Endothelial cell of umbilical vein (primary cell): ENCODE results near the gene ATP11B. TPM values are rescaled to one million over a fixed set of nuclear protein-coding genes. Genes with fewer than 3 reads are reported as not detected.

ENCODE experiments used
- BruUV-seq: library from RNA; stranded (reverse); fragments of 400-500 nt; replicated peaks from 2 replicates; lab custom pipeline; 2021; lab: Mats Ljungman, UMichigan
- CTCF ChIA-PET: fragments of 300-600, 350-600 bp; sonication (Branson Sonifier 250); formaldehyde crosslinking; loops from one replicate; lab custom pipeline; 2021; ENCODE audit warnings: antibody characterized with exemption, inconsistent platforms; lab: Charles Lee
- POLR2A ChIA-PET: fragments of 300-600, 350-600 bp; sonication (Branson Sonifier 250); formaldehyde crosslinking; loops from one replicate; lab custom pipeline; 2021; ENCODE audit warnings: antibody characterized with exemption, inconsistent platforms; lab: Charles Lee
- DNase-seq: peaks from one replicate; pipeline ENCODE4 v3.0.0-alpha.2; 2011; ENCODE audit warnings: low read depth, low spot score
- FAIRE-seq: peaks from 2 replicates; lab custom pipeline; 2011; peaks lifted over from hg19 to GRCh38; lab: Jason Lieb, UNC
- H2AFZ ChIP-seq: 2 replicates; pipeline ENCODE4 v1.6.0; 2012; ENCODE audit warnings: low read depth, low read length, control low read depth, inconsistent platforms
- H3K27ac ChIP-seq: 2 replicates; pipeline ENCODE4 v1.5.1; 2011; ENCODE audit warnings: low read depth, mild to moderate bottlenecking, control low read depth, low read length, moderate library complexity; ENCODE audit not compliant: insufficient read depth
- H3K27me3 ChIP-seq, 2 experiments: 2 replicates each; pipeline versions ENCODE4 v1.6.0 to v1.6.1; 2011; ENCODE audit warnings: low read length in 2 of 2, mixed read lengths in 1 of 2; ENCODE audit not compliant: control insufficient read depth in 2 of 2, insufficient read depth in 2 of 2
- H3K36me3 ChIP-seq, 2 experiments: 2 replicates in 1 of 2; 3 replicates in 1 of 2; pipeline ENCODE4 v1.5.1; 2011; ENCODE audit warnings: low read length in 2 of 2, mild to moderate bottlenecking in 1 of 2, moderate library complexity in 1 of 2; ENCODE audit not compliant: control insufficient read depth in 2 of 2, insufficient read depth in 2 of 2; ENCODE audit errors: extremely low read depth in 1 of 2
- H3K4me1 ChIP-seq: 3 replicates; pipeline ENCODE4 v1.5.1; 2011; ENCODE audit warnings: mild to moderate bottlenecking, low read length; ENCODE audit not compliant: control insufficient read depth, insufficient read depth; ENCODE audit errors: extremely low read depth
- H3K4me2 ChIP-seq: 2 replicates; pipeline ENCODE4 v1.6.1; 2011; ENCODE audit warnings: low read length, control low read depth, mixed read lengths; ENCODE audit not compliant: insufficient read depth
- H3K4me3 ChIP-seq, 3 experiments: fragments of 200-600 bp in 1 of 3; sonication (generic), shearing (Covaris generic) in 1 of 3; replicated peaks in 1 of 3; 2 replicates each; pipeline ENCODE4 v1.5.1; 2011 to 2016; ENCODE audit warnings: control low read depth in 3 of 3, low read length in 3 of 3, mild to moderate bottlenecking in 2 of 3, inconsistent platforms in 1 of 3, low read depth in 1 of 3, moderate library complexity in 1 of 3; ENCODE audit not compliant: insufficient read depth in 1 of 3
- H3K79me2 ChIP-seq: 2 replicates; pipeline ENCODE4 v1.6.0; 2012; ENCODE audit warnings: low read length, inconsistent platforms; ENCODE audit not compliant: control insufficient read depth, insufficient read depth
- H3K9ac ChIP-seq: replicated peaks from 2 replicates; pipeline ENCODE3; 2011; ENCODE audit warnings: low read length, control low read depth; ENCODE audit not compliant: insufficient read depth; ENCODE audit errors: extremely low read depth
- H3K9me1 ChIP-seq: replicated peaks from 3 replicates; pipeline ENCODE4 v1.6.0; 2011; ENCODE audit warnings: mild to moderate bottlenecking, low read length; ENCODE audit not compliant: control insufficient read depth, insufficient read depth; ENCODE audit errors: extremely low read depth
- H3K9me3 ChIP-seq: replicated peaks from 2 replicates; pipeline ENCODE4 v1.5.1; 2012; ENCODE audit warnings: low read length, inconsistent platforms; ENCODE audit not compliant: control insufficient read depth, insufficient read depth
- H4K20me1 ChIP-seq: replicated peaks from 2 replicates; pipeline ENCODE3; 2011; ENCODE audit warnings: mild to moderate bottlenecking, low read length; ENCODE audit not compliant: control insufficient read depth, insufficient read depth; ENCODE audit errors: extremely low read depth
- EZH2 ChIP-seq: IDR thresholded peaks from 2 replicates; pipeline ENCODE4 v1.6.1; 2012; ENCODE audit warnings: borderline replicate concordance, low read depth, mild to moderate bottlenecking, moderate library complexity, low read length, inconsistent platforms; ENCODE audit not compliant: severe bottlenecking
- FOS ChIP-seq: IDR thresholded peaks from 2 replicates; pipeline ENCODE4 v1.6.1; 2011; ENCODE audit warnings: mild to moderate bottlenecking, low read length, moderate library complexity, borderline replicate concordance; ENCODE audit not compliant: insufficient read depth
- GATA2 ChIP-seq: IDR thresholded peaks from 2 replicates; pipeline ENCODE4 v1.7.0; 2011; ENCODE audit warnings: low read depth, mild to moderate bottlenecking, moderate library complexity, mixed read lengths, low read length; ENCODE audit not compliant: insufficient read length, insufficient read depth
- JUN ChIP-seq: IDR thresholded peaks from 2 replicates; pipeline ENCODE4 v1.6.1; 2011; ENCODE audit warnings: borderline replicate concordance, low read depth; ENCODE audit not compliant: insufficient read length, insufficient read depth
- MAX ChIP-seq: IDR thresholded peaks from 2 replicates; pipeline ENCODE4 v1.6.1; 2011; ENCODE audit not compliant: insufficient read depth, insufficient read length
- MYC ChIP-seq: IDR thresholded peaks from one replicate; pipeline ENCODE4 v1.6.1; 2011; ENCODE audit warnings: mild to moderate bottlenecking, low read depth, low read length
- POLR2A ChIP-seq: IDR thresholded peaks from 2 replicates; pipeline ENCODE4 v1.6.1; 2012; ENCODE audit warnings: low read depth, mild to moderate bottlenecking, control low read depth, low read length
- POLR2AphosphoS5 ChIP-seq: IDR thresholded peaks from 2 replicates; pipeline ENCODE4 v1.6.1; 2012; ENCODE audit warnings: low read depth, mild to moderate bottlenecking, control low read depth, low read length, moderate library complexity; ENCODE audit not compliant: insufficient read depth
- dilution Hi-C: fragments of 300-500 bp; cut with MboI; formaldehyde crosslinking; loops from one replicate; pipeline ENCODE4 v1.15.0; 2019; ENCODE audit warnings: low sequenced_read_pairs; ENCODE audit not compliant: extremely low pct_ligation_motif_present
- intact Hi-C: fragments of 100-400 bp; cut with micrococcal nuclease; formaldehyde crosslinking; loops from one replicate; pipeline ENCODE4 v1.10.0; 2022
- polyA plus RNA-seq, 4 experiments: library from polyadenylated mRNA; depleted of rRNA in 3 of 4; stranded (reverse) in 3 of 4; unstranded in 1 of 4; fragments of >200 nt; gene quantifications; 2 replicates each; pipeline versions ENCODE4 v1.2.1 to v1.2.3, GENCODE V29; 2011 to 2012; ENCODE audit warnings: missing spikeins in 1 of 4
- total RNA-seq: library from RNA; stranded (reverse); gene quantifications from 2 replicates; pipeline ENCODE4 v1.2.3, GENCODE V29; 2021
- TF ChIP-seq, protein P1 (sequence below), 2 donors: IDR thresholded peaks; 1 replicate in 1 of 2; 2 replicates in 1 of 2; pipeline ENCODE4 v1.5.1; 2011; ENCODE audit warnings: low read length in 2 of 2, mild to moderate bottlenecking in 2 of 2, moderate library complexity in 2 of 2, control low read depth in 1 of 2, inconsistent platforms in 1 of 2, low read depth in 1 of 2; ENCODE audit not compliant: insufficient read depth in 1 of 2; ENCODE audit errors: extremely low read depth in 1 of 2

ATP11B gene
- total and polyA plus RNA-seq, 2 donors (not counting 3 experiments of a cell fraction or from before 2014, with no cell fraction given): 10.1 to 49.3 TPM

DNA sequence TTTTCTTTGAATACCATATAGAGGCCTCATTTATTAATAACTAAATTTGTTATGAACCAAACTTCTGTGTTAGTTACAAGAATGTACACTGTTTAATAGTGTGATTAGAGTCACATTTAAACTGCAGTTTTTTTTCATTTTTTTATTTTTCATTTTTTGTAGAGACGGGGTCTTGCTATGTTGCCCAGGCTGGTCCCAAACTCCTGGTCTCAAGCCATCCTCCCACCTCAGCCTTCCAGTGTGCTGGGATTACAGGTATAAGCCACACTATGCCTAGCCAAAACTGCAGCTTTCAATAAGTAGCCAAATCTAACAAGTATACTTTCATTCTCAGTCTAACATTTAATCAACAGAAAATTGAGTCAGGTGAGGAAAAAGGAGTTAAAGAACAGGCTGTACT, 10.2 kb upstream of the ATP11B start:
- Histone ChIP-seq H3K79me2 (no peaks in the 10 kb centered on the region), H3K27me3 (no peaks in the 10 kb centered on the region), H3K4me2 (no peak overlapping the region), H3K4me3 (no peak overlapping the region), H3K9me1 (no peaks in the 10 kb centered on the region), H3K36me3 (no peaks in the 10 kb centered on the region), H2AFZ (no peak overlapping the region), H3K9me3 (no peaks in the 10 kb centered on the region), H3K27ac (no peak overlapping the region), H4K20me1 (no peaks in the 10 kb centered on the region), H3K4me1 (peaks cover 15% of the 10 kb centered on the region), H3K9ac (no peak overlapping the region)
- CTCF ChIA-PET: interaction anchor here (1.0 kb wide), 1 partner anchor 20 kb away, joined by 3 read pairs; no protein-coding TSS in a partner anchor
- DNase-seq (no peak), FAIRE-seq (no peak)
- TF ChIP-seq MAX (no peak), JUN (no peak), POLR2A (no peak), FOS (no peak), POLR2AphosphoS5 (no peak), EZH2 (no peak), MYC (no peak), GATA2 (no peak)
- TF ChIP-seq, protein P1, sequence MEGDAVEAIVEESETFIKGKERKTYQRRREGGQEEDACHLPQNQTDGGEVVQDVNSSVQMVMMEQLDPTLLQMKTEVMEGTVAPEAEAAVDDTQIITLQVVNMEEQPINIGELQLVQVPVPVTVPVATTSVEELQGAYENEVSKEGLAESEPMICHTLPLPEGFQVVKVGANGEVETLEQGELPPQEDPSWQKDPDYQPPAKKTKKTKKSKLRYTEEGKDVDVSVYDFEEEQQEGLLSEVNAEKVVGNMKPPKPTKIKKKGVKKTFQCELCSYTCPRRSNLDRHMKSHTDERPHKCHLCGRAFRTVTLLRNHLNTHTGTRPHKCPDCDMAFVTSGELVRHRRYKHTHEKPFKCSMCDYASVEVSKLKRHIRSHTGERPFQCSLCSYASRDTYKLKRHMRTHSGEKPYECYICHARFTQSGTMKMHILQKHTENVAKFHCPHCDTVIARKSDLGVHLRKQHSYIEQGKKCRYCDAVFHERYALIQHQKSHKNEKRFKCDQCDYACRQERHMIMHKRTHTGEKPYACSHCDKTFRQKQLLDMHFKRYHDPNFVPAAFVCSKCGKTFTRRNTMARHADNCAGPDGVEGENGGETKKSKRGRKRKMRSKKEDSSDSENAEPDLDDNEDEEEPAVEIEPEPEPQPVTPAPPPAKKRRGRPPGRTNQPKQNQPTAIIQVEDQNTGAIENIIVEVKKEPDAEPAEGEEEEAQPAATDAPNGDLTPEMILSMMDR (IDR thresholded peaks at IDR 0.05; ENCODE audit: extremely low read depth in 1 of 2, insufficient read depth in 1 of 2, low read depth in 1 of 2, low read length in 2 of 2): no peak
- dilution Hi-C loops (no loop called here), intact Hi-C loops (no loop called here)
- no TSS peak for BruUV-seq
- POLR2A ChIA-PET: no interaction called here
